Osteoblast (primary cell): ENCODE data around the gene NEB. TPM values are rescaled to one million over a fixed set of nuclear protein-coding genes. Genes with fewer than 3 reads are reported as not detected.

Experiments used
- DNase-seq: peaks from one replicate; pipeline ENCODE4 v3.0.0; 2011; ENCODE audit warnings: low spot score, mixed read lengths; ENCODE audit not compliant: insufficient read length; ENCODE audit errors: missing footprints
- H2AFZ ChIP-seq: 2 replicates; pipeline ENCODE4 v1.6.0; 2011; ENCODE audit warnings: mild to moderate bottlenecking, low read length
- H3K27ac ChIP-seq: 2 replicates; pipeline ENCODE4 v1.5.1; 2011; ENCODE audit warnings: mild to moderate bottlenecking, low read depth, low read length, moderate library complexity
- H3K27me3 ChIP-seq: 2 replicates; pipeline ENCODE4 v1.6.0; 2012; ENCODE audit warnings: mild to moderate bottlenecking, control low read depth, inconsistent platforms, low read length, moderate library complexity; ENCODE audit not compliant: insufficient read depth
- H3K36me3 ChIP-seq: 2 replicates; pipeline ENCODE4 v1.5.1; 2011; ENCODE audit warnings: mild to moderate bottlenecking, low read length, control low read depth, moderate library complexity; ENCODE audit not compliant: insufficient read depth
- H3K4me1 ChIP-seq: 2 replicates; pipeline ENCODE4 v1.5.1; 2011; ENCODE audit warnings: mild to moderate bottlenecking, low read length, control low read depth, moderate library complexity; ENCODE audit not compliant: insufficient read depth
- H3K4me2 ChIP-seq: 2 replicates; pipeline ENCODE4 v1.6.0; 2011; ENCODE audit warnings: mild to moderate bottlenecking, low read length; ENCODE audit not compliant: insufficient read depth
- H3K4me3 ChIP-seq: fragments of 200-600 bp; sonication (generic); 3 replicates; pipeline ENCODE4 v1.5.1; 2012; ENCODE audit warnings: mild to moderate bottlenecking, low read length, inconsistent platforms; ENCODE audit not compliant: insufficient read depth
- H3K79me2 ChIP-seq: 2 replicates; pipeline ENCODE4 v1.6.0; 2012; ENCODE audit warnings: mild to moderate bottlenecking, low read length, control low read depth, inconsistent platforms; ENCODE audit not compliant: insufficient read depth
- H3K9me3 ChIP-seq: 2 replicates; pipeline ENCODE4 v1.5.1; 2011; ENCODE audit warnings: low read depth, low read length, control low read depth
- H4K20me1 ChIP-seq: 2 replicates; pipeline ENCODE4 v1.6.0; 2012; ENCODE audit warnings: mild to moderate bottlenecking, low read length, control low read depth; ENCODE audit not compliant: insufficient read depth
- total RNA-seq: library from RNA; depleted of rRNA; stranded (reverse); fragments of >200 nt; gene quantifications from 2 replicates; pipeline ENCODE4 v1.2.3, GENCODE V29; 2012
- TF ChIP-seq, protein P1 (sequence below): IDR thresholded peaks from 2 replicates; pipeline ENCODE4 v1.5.1; 2011; ENCODE audit warnings: mild to moderate bottlenecking, low read depth, low read length, moderate library complexity; ENCODE audit errors: extremely low read depth

The NEB gene
- total RNA-seq, 1 donor: 0.36 TPM

DNA sequence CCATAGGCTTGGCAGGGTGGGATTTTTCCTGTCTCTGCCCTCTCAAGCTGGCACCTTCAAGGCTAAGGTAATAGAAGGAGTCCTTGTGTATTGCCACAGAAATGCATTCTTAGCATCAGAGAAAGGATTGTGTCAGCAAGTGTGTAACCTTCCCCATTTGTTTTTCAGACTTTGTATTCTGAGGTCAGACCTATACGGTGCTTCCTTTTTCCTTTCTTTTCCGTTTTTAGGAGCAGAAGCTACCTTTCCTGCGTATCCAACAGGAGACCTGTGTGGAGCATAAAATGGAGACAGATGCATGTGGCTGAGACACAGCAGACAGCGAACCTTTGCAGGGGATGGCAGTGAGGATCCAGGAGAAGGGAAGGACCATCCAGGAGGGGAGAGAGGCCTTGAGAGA is 47.4 kb upstream of the NEB start:
- H3K27ac ChIP-seq: no peak overlapping the region
- DNase-seq: no peak
- H3K4me1 ChIP-seq: no peaks in the 10 kb centered on the region
- no peaks in the 10 kb centered on the region for H3K9me3 ChIP-seq
- H2AFZ ChIP-seq: no peak overlapping the region
- H3K36me3 ChIP-seq: no peaks in the 10 kb centered on the region
- H4K20me1 ChIP-seq: no peaks in the 10 kb centered on the region
- TF ChIP-seq, protein P1, sequence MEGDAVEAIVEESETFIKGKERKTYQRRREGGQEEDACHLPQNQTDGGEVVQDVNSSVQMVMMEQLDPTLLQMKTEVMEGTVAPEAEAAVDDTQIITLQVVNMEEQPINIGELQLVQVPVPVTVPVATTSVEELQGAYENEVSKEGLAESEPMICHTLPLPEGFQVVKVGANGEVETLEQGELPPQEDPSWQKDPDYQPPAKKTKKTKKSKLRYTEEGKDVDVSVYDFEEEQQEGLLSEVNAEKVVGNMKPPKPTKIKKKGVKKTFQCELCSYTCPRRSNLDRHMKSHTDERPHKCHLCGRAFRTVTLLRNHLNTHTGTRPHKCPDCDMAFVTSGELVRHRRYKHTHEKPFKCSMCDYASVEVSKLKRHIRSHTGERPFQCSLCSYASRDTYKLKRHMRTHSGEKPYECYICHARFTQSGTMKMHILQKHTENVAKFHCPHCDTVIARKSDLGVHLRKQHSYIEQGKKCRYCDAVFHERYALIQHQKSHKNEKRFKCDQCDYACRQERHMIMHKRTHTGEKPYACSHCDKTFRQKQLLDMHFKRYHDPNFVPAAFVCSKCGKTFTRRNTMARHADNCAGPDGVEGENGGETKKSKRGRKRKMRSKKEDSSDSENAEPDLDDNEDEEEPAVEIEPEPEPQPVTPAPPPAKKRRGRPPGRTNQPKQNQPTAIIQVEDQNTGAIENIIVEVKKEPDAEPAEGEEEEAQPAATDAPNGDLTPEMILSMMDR: no peak
- no peaks in the 10 kb centered on the region for H3K79me2 ChIP-seq
- no peak overlapping the region for H3K4me2 ChIP-seq
- H3K27me3 ChIP-seq: no peaks in the 10 kb centered on the region
- H3K4me3 ChIP-seq: no peak overlapping the region

- Histone ChIP-seq H2AFZ (no peak overlapping the region), H3K4me1 (no peaks in the 10 kb centered on the region), H3K79me2 (no peaks in the 10 kb centered on the region), H4K20me1 (no peaks in the 10 kb centered on the region), H3K9me3 (no peaks in the 10 kb centered on the region), H3K27me3 (no peaks in the 10 kb centered on the region), H3K4me2 (no peak overlapping the region), H3K27ac (no peak overlapping the region), H3K36me3 (no peaks in the 10 kb centered on the region), H3K4me3 (no peak overlapping the region)
- DNase-seq: no peak
- TF ChIP-seq, protein P1: no peak
Observed at GRCh38 chr2:151780938-151781337, 46.7 kb upstream of the NEB start.

DNA sequence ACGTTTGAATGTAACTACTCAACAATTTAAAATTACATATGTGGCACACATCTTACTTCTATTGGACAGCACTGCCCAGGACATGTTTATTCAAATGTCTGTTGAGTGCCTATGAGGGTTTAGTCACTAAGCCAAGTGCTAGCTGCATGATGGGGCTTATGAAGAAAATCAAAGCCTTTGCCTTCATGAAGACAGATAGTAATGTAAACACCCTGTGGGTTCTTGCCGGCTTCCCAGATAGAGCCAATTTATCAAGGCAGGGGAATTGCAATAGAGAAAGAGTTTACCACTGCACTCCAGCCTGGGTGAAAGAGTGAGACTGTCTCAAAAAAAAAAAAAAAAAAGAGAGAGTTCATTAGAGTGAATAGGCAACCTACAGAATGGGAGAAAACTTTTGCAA is 43.7 kb upstream of the NEB start:
- Histone ChIP-seq H3K36me3 (no peaks in the 10 kb centered on the region), H3K27me3 (no peaks in the 10 kb centered on the region), H3K9me3 (no peaks in the 10 kb centered on the region), H3K4me3 (no peak overlapping the region), H3K79me2 (no peaks in the 10 kb centered on the region), H3K4me2 (no peak overlapping the region), H3K4me1 (peaks cover 17% of the 10 kb centered on the region), H3K27ac (no peak overlapping the region), H2AFZ (no peak overlapping the region), H4K20me1 (no peaks in the 10 kb centered on the region)
- no peak for DNase-seq
- TF ChIP-seq, protein P1: no peak

GRCh38 chr2:151777487-151777886 is 43.2 kb upstream of the NEB start:
- DNase-seq: no peak
- Histone ChIP-seq H3K36me3 (no peaks in the 10 kb centered on the region), H3K27ac (no peak overlapping the region), H3K4me1 (peaks cover 17% of the 10 kb centered on the region), H3K27me3 (no peaks in the 10 kb centered on the region), H3K9me3 (no peaks in the 10 kb centered on the region), H3K4me2 (no peak overlapping the region), H3K79me2 (no peaks in the 10 kb centered on the region), H2AFZ (no peak overlapping the region), H4K20me1 (no peaks in the 10 kb centered on the region), H3K4me3 (no peak overlapping the region)
- TF ChIP-seq, protein P1: peak; percentile 19
